ENCODE measurements around the gene CTCF. TPM values are rescaled to one million over a fixed set of nuclear protein-coding genes. Genes with fewer than 3 reads are reported as not detected.

CTCF gene
- total RNA-seq, 6 experiments from 2014 or later = 22.6 to 31.1 (median 29.4) TPM

DNA sequence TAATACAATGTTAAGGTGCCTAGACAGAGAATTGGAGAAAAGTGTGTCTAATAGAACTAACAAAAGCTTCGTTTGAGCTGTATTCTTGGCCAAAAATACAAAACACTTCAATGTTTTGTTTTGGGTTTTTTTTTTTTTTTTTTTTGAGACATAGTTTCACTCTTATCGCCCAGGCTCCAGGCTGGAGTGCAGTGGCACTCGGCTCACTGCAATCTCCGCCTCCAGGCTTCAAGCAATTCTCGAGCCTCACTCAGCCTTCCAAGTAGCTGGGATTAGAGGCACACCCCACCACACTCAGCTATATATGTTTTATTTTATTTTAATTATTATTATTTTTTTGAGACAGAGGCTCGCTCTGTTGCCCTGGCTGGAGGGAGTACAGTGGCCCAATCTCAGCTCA lies 44.3 kb downstream of the CTCF start:
- Mint-ChIP-seq H3K9me3 (no peaks in the 10 kb centered on the region), H3K27ac (no peak overlapping the region)

DNA sequence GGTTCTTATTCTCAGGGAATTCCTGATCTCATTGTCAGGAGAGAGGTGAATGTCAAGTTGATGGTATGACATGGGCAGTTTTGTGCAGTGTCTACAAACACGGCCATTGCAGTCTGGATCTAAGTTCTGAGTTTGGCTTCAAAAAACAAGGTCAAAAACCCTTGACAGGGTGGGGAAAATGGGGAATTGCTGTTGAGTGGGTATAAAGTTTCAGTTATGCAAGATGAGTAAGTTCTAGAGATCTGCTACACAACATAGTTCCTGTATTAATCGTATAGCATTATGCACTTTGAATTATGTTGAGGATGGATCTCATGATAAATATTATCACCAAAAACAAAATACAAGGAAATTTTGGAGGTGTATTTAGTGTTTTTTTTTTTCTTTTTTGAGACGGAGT lies 46.0 kb downstream of the CTCF start:
- no peak overlapping the region for H3K27ac Mint-ChIP-seq
- TF ChIP-seq, protein P1, sequence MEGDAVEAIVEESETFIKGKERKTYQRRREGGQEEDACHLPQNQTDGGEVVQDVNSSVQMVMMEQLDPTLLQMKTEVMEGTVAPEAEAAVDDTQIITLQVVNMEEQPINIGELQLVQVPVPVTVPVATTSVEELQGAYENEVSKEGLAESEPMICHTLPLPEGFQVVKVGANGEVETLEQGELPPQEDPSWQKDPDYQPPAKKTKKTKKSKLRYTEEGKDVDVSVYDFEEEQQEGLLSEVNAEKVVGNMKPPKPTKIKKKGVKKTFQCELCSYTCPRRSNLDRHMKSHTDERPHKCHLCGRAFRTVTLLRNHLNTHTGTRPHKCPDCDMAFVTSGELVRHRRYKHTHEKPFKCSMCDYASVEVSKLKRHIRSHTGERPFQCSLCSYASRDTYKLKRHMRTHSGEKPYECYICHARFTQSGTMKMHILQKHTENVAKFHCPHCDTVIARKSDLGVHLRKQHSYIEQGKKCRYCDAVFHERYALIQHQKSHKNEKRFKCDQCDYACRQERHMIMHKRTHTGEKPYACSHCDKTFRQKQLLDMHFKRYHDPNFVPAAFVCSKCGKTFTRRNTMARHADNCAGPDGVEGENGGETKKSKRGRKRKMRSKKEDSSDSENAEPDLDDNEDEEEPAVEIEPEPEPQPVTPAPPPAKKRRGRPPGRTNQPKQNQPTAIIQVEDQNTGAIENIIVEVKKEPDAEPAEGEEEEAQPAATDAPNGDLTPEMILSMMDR (IDR thresholded peaks at IDR 0.05) = no peak
- no peak for DNase-seq

More for the DNA sequence above, 44.3 kb downstream of the CTCF start:
- peaks cover 6% of the 10 kb centered on the region; the same call in 1 of the 2 replicates for H3K36me3 Mint-ChIP-seq (ENCODE audit: low read depth)
- H3K27me3 Mint-ChIP-seq (ENCODE audit: insufficient read depth) = no peaks in the 10 kb centered on the region; the same call in 1 of the 2 replicates
- no peak overlapping the region for H3K4me3 Mint-ChIP-seq
- TF ChIP-seq, protein P1 (IDR thresholded peaks at IDR 0.05) = no peak
- no peak for DNase-seq
- H3K4me1 Mint-ChIP-seq (ENCODE audit: low read depth) = peaks cover 9% of the 10 kb centered on the region

DNA sequence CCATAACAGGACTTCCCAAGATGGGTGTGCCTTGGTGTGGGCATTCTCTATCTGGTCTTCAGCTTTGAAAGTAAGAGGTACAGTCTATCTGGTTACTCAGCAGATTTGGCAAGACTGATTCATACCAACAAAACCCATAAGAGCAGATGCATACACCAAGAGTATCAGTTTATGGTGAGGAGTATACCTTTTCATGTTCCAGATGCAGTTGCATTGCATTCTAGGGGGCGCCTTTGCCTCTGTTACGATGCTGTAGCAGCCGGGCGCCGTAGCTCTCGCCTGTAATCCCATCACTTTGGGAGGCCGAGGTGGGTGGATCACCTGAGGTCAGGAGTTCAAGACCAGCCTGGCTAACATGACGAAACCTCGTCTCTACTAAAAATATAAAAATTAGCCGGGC lies 51.5 kb downstream of the CTCF start:
- no peak for DNase-seq
- Mint-ChIP-seq H3K9me3 (no peaks in the 10 kb centered on the region), H3K27me3 (ENCODE audit: insufficient read depth) (no peaks in the 10 kb centered on the region; the same call in 1 of the 2 replicates), H3K27ac (no peak overlapping the region), H3K36me3 (ENCODE audit: low read depth) (peaks cover 17% of the 10 kb centered on the region; the same call in 1 of the 2 replicates), H3K4me1 (ENCODE audit: low read depth) (no peaks in the 10 kb centered on the region), H3K4me3 (no peak overlapping the region)
- TF ChIP-seq, protein P1 (IDR thresholded peaks at IDR 0.05) = peak; percentile 17; the same call in 1 of the 2 replicates

More for the DNA sequence above, 46.0 kb downstream of the CTCF start:
- peaks cover 5% of the 10 kb centered on the region; the same call in 1 of the 2 replicates for H3K4me1 Mint-ChIP-seq (ENCODE audit: low read depth)
- H3K27me3 Mint-ChIP-seq (ENCODE audit: insufficient read depth) = no peaks in the 10 kb centered on the region; the same call in 1 of the 2 replicates
- no peak overlapping the region for H3K4me3 Mint-ChIP-seq
- H3K9me3 Mint-ChIP-seq = no peaks in the 10 kb centered on the region
- H3K36me3 Mint-ChIP-seq (ENCODE audit: low read depth) = peaks cover 6% of the 10 kb centered on the region; the same call in 1 of the 2 replicates

DNA sequence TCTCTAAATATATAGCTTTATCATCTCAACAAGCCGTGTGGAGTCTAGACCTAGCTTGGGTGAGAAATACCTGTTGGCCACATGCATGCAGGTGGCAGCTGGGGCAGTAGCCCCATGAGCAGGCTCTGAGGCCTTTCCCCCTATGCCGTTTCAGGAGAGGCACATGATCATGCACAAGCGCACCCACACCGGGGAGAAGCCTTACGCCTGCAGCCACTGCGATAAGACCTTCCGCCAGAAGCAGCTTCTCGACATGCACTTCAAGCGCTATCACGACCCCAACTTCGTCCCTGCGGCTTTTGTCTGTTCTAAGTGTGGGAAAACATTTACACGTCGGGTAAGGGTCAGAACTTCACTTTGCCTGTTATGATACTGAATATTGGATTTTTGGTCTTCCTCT lies 65.9 kb downstream of the CTCF start:
- peaks cover 16% of the 10 kb centered on the region for H3K36me3 Mint-ChIP-seq (ENCODE audit: low read depth)

DNA sequence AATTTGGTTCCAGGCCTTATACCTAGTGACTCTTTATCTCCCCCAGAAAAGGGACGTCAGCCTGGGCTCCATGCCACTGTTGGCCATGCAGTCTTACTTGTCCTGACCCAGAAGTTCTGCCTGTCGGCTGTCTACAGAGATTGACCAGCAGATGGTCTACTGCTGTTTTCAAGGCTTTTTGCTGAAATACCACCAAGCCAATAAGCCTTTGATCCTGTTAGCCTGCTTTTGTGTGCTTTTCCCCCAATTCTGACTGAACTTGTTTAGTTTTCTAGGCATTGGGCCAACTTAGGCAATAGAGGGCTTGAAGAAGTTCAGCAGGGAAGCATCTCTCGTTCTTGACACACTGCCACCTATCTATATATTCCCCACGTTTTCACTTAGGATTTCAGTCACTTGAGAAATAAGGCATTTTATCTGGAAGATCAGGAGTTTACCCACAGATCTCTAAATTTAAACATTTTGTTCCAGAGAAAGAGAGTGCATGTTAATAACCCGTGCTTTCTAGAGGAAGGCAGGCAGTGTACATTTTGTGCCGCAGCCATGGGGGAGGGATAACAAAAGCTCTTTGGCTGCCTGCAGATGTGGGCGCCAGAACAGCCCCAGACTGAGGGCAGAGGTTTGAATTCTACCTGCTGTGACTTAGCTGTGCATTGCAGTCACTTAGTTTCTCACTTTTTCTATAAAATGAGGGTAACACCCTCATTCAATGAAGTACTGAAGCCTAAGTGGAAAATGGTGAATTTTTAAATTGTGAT lies 70.3 kb downstream of the CTCF start:
- Mint-ChIP-seq H3K9me3 (no peaks in the 10 kb centered on the region), H3K4me3 (no peak overlapping the region), H3K27ac (no peak overlapping the region), H3K36me3 (ENCODE audit: low read depth) (peaks cover 13% of the 10 kb centered on the region), H3K27me3 (ENCODE audit: insufficient read depth) (no peaks in the 10 kb centered on the region; the same call in 1 of the 2 replicates), H3K4me1 (ENCODE audit: low read depth) (no peaks in the 10 kb centered on the region)
- TF ChIP-seq, protein P1 (IDR thresholded peaks at IDR 0.05) = no peak
- DNase-seq = no peak

More for the DNA sequence above, 65.9 kb downstream of the CTCF start:
- Mint-ChIP-seq H3K4me1 (ENCODE audit: low read depth) (no peaks in the 10 kb centered on the region), H3K4me3 (no peak overlapping the region), H3K9me3 (no peaks in the 10 kb centered on the region), H3K27ac (no peak overlapping the region), H3K27me3 (ENCODE audit: insufficient read depth) (no peaks in the 10 kb centered on the region)
- TF ChIP-seq, protein P1 (IDR thresholded peaks at IDR 0.05) = no peak
- no peak for DNase-seq

Data from HFFc6 (cell line).